HepG2 (cell line): ENCODE measurements around the gene C1QBP. TPM values are rescaled to one million over a fixed set of nuclear protein-coding genes. Genes with fewer than 3 reads are reported as not detected.

ENCODE experiments used
- ATAC-seq: fragments of 200-7000 bp; cut with Tn5 transposase; 3 replicates; pipeline ENCODE4 v1.9.1; 2020; ENCODE audit warnings: mild to moderate bottlenecking, moderate library complexity
- BruUV-seq: library from RNA; stranded (reverse); fragments of 400-500 nt; replicated peaks from 2 replicates; lab custom pipeline; 2021; lab: Mats Ljungman, UMichigan
- CTCF ChIA-PET: fragments of 300-600 bp; formaldehyde crosslinking; extraction: SDS; loops from one replicate; lab custom pipeline; 2021; ENCODE audit warnings: low total read pairs, inconsistent platforms, low intra/inter-chr PET ratio; lab: Yijun Ruan, JAX
- POLR2A ChIA-PET: fragments of 350-600 bp; sonication (Branson Sonifier 250); formaldehyde crosslinking; loops from one replicate; lab custom pipeline; 2020; ENCODE audit warnings: antibody characterized with exemption, inconsistent platforms; lab: Yijun Ruan, JAX
- DNase-seq: peaks from one replicate; pipeline ENCODE4 v3.0.0-alpha.2; 2015; ENCODE audit warnings: low spot score
- FAIRE-seq: peaks from 3 replicates; lab custom pipeline; 2011; peaks lifted over from hg19 to GRCh38; lab: Jason Lieb, UNC
- H2AFZ ChIP-seq: one replicate; pipeline ENCODE4 v1.6.1; 2011; ENCODE audit warnings: low read length, inconsistent platforms
- H3K27ac ChIP-seq: fragments of 300-600 bp; 3 replicates; pipeline ENCODE4 v1.8.0; 2011; ENCODE audit warnings: mixed run types, mild to moderate bottlenecking, mixed read lengths, low read length, inconsistent platforms; ENCODE audit not compliant: insufficient read depth; ENCODE audit errors: extremely low read length
- H3K27me3 ChIP-seq, 2 experiments: fragments of 200-600 bp in 1 of 2; 2 replicates in 1 of 2; 3 replicates in 1 of 2; pipeline versions ENCODE4 v1.6.0 to v1.8.0; 2011; ENCODE audit warnings: low read length in 2 of 2, mild to moderate bottlenecking in 2 of 2, moderate library complexity in 2 of 2, inconsistent platforms in 1 of 2; ENCODE audit not compliant: insufficient read depth in 2 of 2, control insufficient read depth in 1 of 2
- H3K36me3 ChIP-seq, 2 experiments: fragments of 200-600 bp in 1 of 2; replicated peaks in 1 of 2; 2 replicates in 1 of 2; 3 replicates in 1 of 2; pipeline versions ENCODE4 v1.5.1 to v1.8.0; 2011; ENCODE audit warnings: low read length in 2 of 2, inconsistent platforms in 1 of 2; ENCODE audit not compliant: insufficient read depth in 2 of 2, control insufficient read depth in 1 of 2
- H3K4me1 ChIP-seq: 2 replicates; pipeline ENCODE4 v1.5.1; 2012; ENCODE audit warnings: low read length, inconsistent platforms; ENCODE audit not compliant: insufficient read depth
- H3K4me2 ChIP-seq: 2 replicates; pipeline ENCODE4 v1.6.0; 2011; ENCODE audit warnings: low read depth, low read length, inconsistent platforms
- H3K4me3 ChIP-seq, 3 experiments: fragments of 200-600 bp in 1 of 3; sonication (generic), shearing (Covaris generic) in 1 of 3; replicated peaks in 1 of 3; 2 replicates each; pipeline ENCODE4 v1.5.1; 2011 to 2016; ENCODE audit warnings: low read length in 3 of 3, inconsistent platforms in 2 of 3, low read depth in 2 of 3, mild to moderate bottlenecking in 2 of 3, control low read depth in 1 of 3, mixed read lengths in 1 of 3; ENCODE audit not compliant: insufficient read depth in 1 of 3
- H3K79me2 ChIP-seq: one replicate; pipeline ENCODE4 v1.6.1; 2011; ENCODE audit warnings: low read length, inconsistent platforms; ENCODE audit not compliant: insufficient read depth
- H3K9ac ChIP-seq: 2 replicates; pipeline ENCODE4 v1.6.0; 2011; ENCODE audit warnings: mild to moderate bottlenecking, low read depth, low read length, inconsistent platforms; ENCODE audit not compliant: insufficient read depth
- H3K9me3 ChIP-seq: 2 replicates; pipeline ENCODE4 v1.5.1; 2012; ENCODE audit warnings: mild to moderate bottlenecking, low read length
- H4K20me1 ChIP-seq: 2 replicates; pipeline ENCODE4 v1.6.0; 2011; ENCODE audit warnings: inconsistent platforms, mild to moderate bottlenecking, low read length, moderate library complexity; ENCODE audit not compliant: insufficient read depth
- BRCA1 ChIP-seq: sonication (generic); formaldehyde crosslinking; IDR thresholded peaks from 2 replicates; pipeline ENCODE4 v1.4.0; 2020; ENCODE audit warnings: missing genetic modification reagents
- CHD4 ChIP-seq: fragments of 200-600 bp; sonication (generic); IDR thresholded peaks from 2 replicates; pipeline ENCODE4 v1.7.0; 2017; ENCODE audit warnings: mild to moderate bottlenecking, low read length, borderline replicate concordance
- EEA1 ChIP-seq: sonication (generic); formaldehyde crosslinking; IDR thresholded peaks from 2 replicates; pipeline ENCODE4 v1.5.1; 2020; ENCODE audit warnings: mild to moderate bottlenecking, missing genetic modification reagents, borderline replicate concordance
- HDAC2 ChIP-seq: sonication (generic); formaldehyde crosslinking; IDR thresholded peaks from 2 replicates; pipeline ENCODE4 v1.4.0; 2020; ENCODE audit warnings: missing genetic modification reagents
- HOXD1 ChIP-seq: sonication (generic); formaldehyde crosslinking; IDR thresholded peaks from 2 replicates; pipeline ENCODE4 v1.5.0; 2020; ENCODE audit warnings: missing genetic modification reagents
- JDP2 ChIP-seq: sonication (generic); formaldehyde crosslinking; IDR thresholded peaks from 2 replicates; pipeline ENCODE4 v1.8.1; 2022; ENCODE audit warnings: missing genetic modification reagents, borderline replicate concordance
- NFATC3 ChIP-seq: sonication (generic); formaldehyde crosslinking; IDR thresholded peaks from 2 replicates; pipeline ENCODE4 v1.5.1; 2020; ENCODE audit warnings: mild to moderate bottlenecking, missing genetic modification reagents
- NRL ChIP-seq: sonication (generic); formaldehyde crosslinking; IDR thresholded peaks from 2 replicates; pipeline ENCODE4 v1.5.0; 2020; ENCODE audit warnings: missing genetic modification reagents, mild to moderate bottlenecking, moderate library complexity, borderline replicate concordance
- PAF1 ChIP-seq: IDR thresholded peaks from 2 replicates; pipeline ENCODE4 v1.6.1; 2016; ENCODE audit warnings: missing genetic modification reagents, missing compliant biosample characterization
- SIN3B ChIP-seq: fragments of 150-350 bp; IDR thresholded peaks from 2 replicates; pipeline ENCODE4 v1.6.1; 2014; ENCODE audit warnings: low read length
- SIX4 ChIP-seq: sonication (generic); formaldehyde crosslinking; IDR thresholded peaks from 2 replicates; pipeline ENCODE4 v1.4.0; 2020; ENCODE audit warnings: missing genetic modification reagents
- SP1 ChIP-seq, 2 experiments: fragments of 450-650 bp in 1 of 2; sonication (generic) in 1 of 2; formaldehyde crosslinking in 1 of 2; IDR thresholded peaks; 2 replicates each; pipeline versions ENCODE4 v1.4.0 to v1.6.1; 2016 to 2020; ENCODE audit warnings: missing genetic modification reagents in 1 of 2
- ZKSCAN8 ChIP-seq: IDR thresholded peaks from 2 replicates; pipeline ENCODE4 v1.6.1; 2016; ENCODE audit warnings: borderline replicate concordance, missing genetic modification reagents, missing compliant biosample characterization
- ZNF367 ChIP-seq: sonication (generic); formaldehyde crosslinking; IDR thresholded peaks from 2 replicates; pipeline ENCODE4 v1.4.0; 2020; ENCODE audit warnings: missing genetic modification reagents, borderline replicate concordance
- ZNF672 ChIP-seq: sonication (generic); formaldehyde crosslinking; IDR thresholded peaks from 2 replicates; pipeline ENCODE4 v1.8.1; 2022; ENCODE audit warnings: missing genetic modification reagents
- ZNF678 ChIP-seq: sonication (generic); formaldehyde crosslinking; IDR thresholded peaks from 2 replicates; pipeline ENCODE4 v1.4.0; 2020; ENCODE audit warnings: mild to moderate bottlenecking, missing genetic modification reagents
- ZSCAN12 ChIP-seq: sonication (generic); formaldehyde crosslinking; IDR thresholded peaks from 2 replicates; pipeline ENCODE4 v1.9.0; 2021; ENCODE audit warnings: mild to moderate bottlenecking, missing genetic modification reagents
- WGBS: methylation state at CpG from one replicate; pipeline ENCODE4 v1.1.6; 2017; ENCODE audit warnings: low lambda C conversion rate; 5-methylcytosine and 5-hydroxymethylcytosine counted together
- in situ Hi-C: cut with HindIII; loops from 2 replicates; pipeline ENCODE4 v1.10.0; 2017; ENCODE audit warnings: low pct_unique_long_range_greater_than_20kb; ENCODE audit not compliant: extremely low pct_ligation_motif_present
- intact Hi-C: fragments of 100-400 bp; cut with micrococcal nuclease; formaldehyde crosslinking; loops from one replicate; pipeline ENCODE4 v1.10.0; 2022; ENCODE audit not compliant: unreplicated experiment
- polyA plus RNA-seq, 8 experiments: library from polyadenylated mRNA; depleted of rRNA in 3 of 8; stranded (reverse) in 7 of 8; unstranded in 1 of 8; fragments of >200 nt; fragmentation: Illumina TruSeq in 4 of 8; extraction: Trizol in 4 of 8; gene quantifications; 2 replicates each; pipeline versions ENCODE4 v1.2.1 to v1.2.3, GENCODE V29; 2011 to 2016; ENCODE audit warnings: low read depth in 4 of 8, missing spikeins in 1 of 8, mixed read lengths in 1 of 8; ENCODE audit not compliant: insufficient read depth in 1 of 8
- total RNA-seq, 5 experiments: library from RNA; depleted of rRNA; stranded (reverse); fragments of >200 nt; fragmentation: Illumina TruSeq; extraction: Trizol; gene quantifications; 2 replicates each; pipeline ENCODE4 v1.2.3, GENCODE V29; 2016; ENCODE audit warnings: low read depth in 1 of 5
- TF ChIP-seq, protein P1 (sequence below): sonication (generic); formaldehyde crosslinking; IDR thresholded peaks from 2 replicates; pipeline ENCODE4 v1.8.0; 2022; ENCODE audit warnings: missing genetic modification reagents, mild to moderate bottlenecking, moderate library complexity, borderline replicate concordance
- TF ChIP-seq, protein P2 (sequence below): sonication (generic); formaldehyde crosslinking; IDR thresholded peaks from 2 replicates; pipeline ENCODE4 v1.4.0; 2020; ENCODE audit warnings: missing genetic modification reagents
- TF ChIP-seq, protein P3 (sequence below): IDR thresholded peaks from 2 replicates; pipeline ENCODE4 v1.6.1; 2016; ENCODE audit warnings: missing compliant biosample characterization, missing genetic modification reagents, borderline replicate concordance
- TF ChIP-seq, protein P4 (sequence below): sonication (generic); formaldehyde crosslinking; IDR thresholded peaks from 2 replicates; pipeline ENCODE4 v1.8.1; 2023; ENCODE audit warnings: mild to moderate bottlenecking, missing genetic modification reagents

C1QBP gene
- total and polyA plus RNA-seq, 2 of the 13 experiments (the other 11 are each of a cell fraction or from before 2014, with no cell fraction given): 219 to 680 TPM

DNA sequence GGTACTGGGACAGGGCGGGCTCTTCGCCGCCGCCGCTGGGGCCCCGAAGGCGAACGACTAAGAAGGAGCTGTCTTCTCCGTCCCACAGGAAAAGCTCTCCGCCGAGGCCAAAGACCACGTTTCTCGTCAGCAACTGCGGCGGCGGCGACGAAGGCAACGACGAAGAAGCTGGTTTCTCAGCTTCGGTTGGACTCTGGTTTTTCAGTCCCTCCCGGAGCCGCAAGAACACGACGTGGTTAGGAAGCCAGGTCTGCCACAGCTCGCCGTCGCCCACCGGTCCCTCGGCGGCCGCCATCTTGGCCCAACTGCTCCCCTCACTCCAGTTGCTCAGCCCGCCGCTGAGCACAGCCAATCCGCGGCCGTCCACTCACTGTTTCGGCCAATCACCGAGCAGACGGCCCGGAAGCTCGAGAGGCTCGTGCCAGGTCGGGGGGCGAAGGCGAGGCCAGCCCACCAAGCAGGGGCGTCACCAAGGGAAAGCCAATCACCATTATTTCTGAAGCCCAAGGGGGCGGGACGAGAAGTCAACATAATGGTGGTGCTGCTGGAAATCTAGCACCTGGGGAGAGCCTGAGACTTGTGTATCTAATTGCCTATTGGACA is 19.5 kb downstream of the C1QBP start, which contains the start of gene NUP88:
TSS of gene NUP88 (minus strand) at position 307 of the 603 bp plus-strand sequence. CDS start at position 295, 12 bp downstream.
- H3K4me2 ChIP-seq: peak within 1 kb of the TSS; percentile 92
- FAIRE-seq (peak; percentile 68), DNase-seq (peak; percentile 97), ATAC-seq (peak; percentile 98)
- peaks cover 51% of the 10 kb centered on the region for H3K4me1 ChIP-seq
- H4K20me1 ChIP-seq: no peaks in the 10 kb centered on the region; the same call in 1 of the 2 replicates
- intact Hi-C loops (loop anchor here (1.0 kb wide), 1 partner anchor 170 kb away; no protein-coding TSS in a partner anchor), in situ Hi-C loops (no loop called here)
- H3K27me3 ChIP-seq: no peaks in the 10 kb centered on the region; a peak in 1 of 5 replicates
- ChIA-PET CTCF (interaction anchor here (0.6 kb wide), 1 partner anchor 19 kb away, joined by 3 read pairs; the partner anchor contains the start of gene C1QBP), POLR2A (interaction anchor here (0.8 to 2.0 kb wide), 11 partner anchors 12 to 138 kb away, joined by 3 to 47 read pairs (median 7); partner anchors contain the start of genes C1QBP, DERL2, MIS12 and RABEP1)
- peak within 1 kb of the TSS; percentile 92 for H3K9ac ChIP-seq
- H2AFZ ChIP-seq: peak within 1 kb of the TSS; percentile 98
- peaks cover 14 to 40% of the 10 kb centered on the region in 2 experiments for H3K36me3 ChIP-seq
- peaks cover 66% of the 10 kb centered on the region for H3K79me2 ChIP-seq
- WGBS: 0% methylated on average over 17 of the region's 49 CpGs
- H3K9me3 ChIP-seq: no peaks in the 10 kb centered on the region
- H3K4me3 ChIP-seq: peak within 1 kb of the TSS; percentile 87 to 99 (median 91)
- no TSS peak for BruUV-seq
- H3K27ac ChIP-seq: peak within 1 kb of the TSS; percentile 85
- TF ChIP-seq, protein P1, sequence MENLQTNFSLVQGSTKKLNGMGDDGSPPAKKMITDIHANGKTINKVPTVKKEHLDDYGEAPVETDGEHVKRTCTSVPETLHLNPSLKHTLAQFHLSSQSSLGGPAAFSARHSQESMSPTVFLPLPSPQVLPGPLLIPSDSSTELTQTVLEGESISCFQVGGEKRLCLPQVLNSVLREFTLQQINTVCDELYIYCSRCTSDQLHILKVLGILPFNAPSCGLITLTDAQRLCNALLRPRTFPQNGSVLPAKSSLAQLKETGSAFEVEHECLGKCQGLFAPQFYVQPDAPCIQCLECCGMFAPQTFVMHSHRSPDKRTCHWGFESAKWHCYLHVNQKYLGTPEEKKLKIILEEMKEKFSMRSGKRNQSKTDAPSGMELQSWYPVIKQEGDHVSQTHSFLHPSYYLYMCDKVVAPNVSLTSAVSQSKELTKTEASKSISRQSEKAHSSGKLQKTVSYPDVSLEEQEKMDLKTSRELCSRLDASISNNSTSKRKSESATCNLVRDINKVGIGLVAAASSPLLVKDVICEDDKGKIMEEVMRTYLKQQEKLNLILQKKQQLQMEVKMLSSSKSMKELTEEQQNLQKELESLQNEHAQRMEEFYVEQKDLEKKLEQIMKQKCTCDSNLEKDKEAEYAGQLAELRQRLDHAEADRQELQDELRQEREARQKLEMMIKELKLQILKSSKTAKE (CRISPR knock-in tag): no peak
- TF ChIP-seq ZKSCAN8 (CRISPR knock-in tag) (0 out of 2 replicates have a peak, but pooled peaks have one; percentile 46), ZSCAN12 (CRISPR knock-in tag) (no peak), EEA1 (CRISPR knock-in tag) (no peak), JDP2 (CRISPR knock-in tag) (no peak), SP1 (IDR thresholded peaks at IDR 0.05) (no peak), SP1 (CRISPR knock-in tag; IDR thresholded peaks at IDR 0.05) (peak; percentile 47), SIX4 (CRISPR knock-in tag) (peak; percentile 10; the same call in 1 of the 2 replicates), ZNF672 (no peak), ZNF678 (CRISPR knock-in tag) (no peak), SIN3B (peak; percentile 73), CHD4 (no peak), HOXD1 (CRISPR knock-in tag) (no peak), BRCA1 (CRISPR knock-in tag) (no peak), NRL (no peak), NFATC3 (CRISPR knock-in tag) (no peak), PAF1 (CRISPR knock-in tag) (no peak), ZNF367 (CRISPR knock-in tag) (no peak), HDAC2 (peak; percentile 9; the same call in 1 of the 2 replicates)
- TF ChIP-seq, protein P2, sequence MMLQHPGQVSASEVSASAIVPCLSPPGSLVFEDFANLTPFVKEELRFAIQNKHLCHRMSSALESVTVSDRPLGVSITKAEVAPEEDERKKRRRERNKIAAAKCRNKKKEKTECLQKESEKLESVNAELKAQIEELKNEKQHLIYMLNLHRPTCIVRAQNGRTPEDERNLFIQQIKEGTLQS (CRISPR knock-in tag): no peak
- TF ChIP-seq, protein P3, sequence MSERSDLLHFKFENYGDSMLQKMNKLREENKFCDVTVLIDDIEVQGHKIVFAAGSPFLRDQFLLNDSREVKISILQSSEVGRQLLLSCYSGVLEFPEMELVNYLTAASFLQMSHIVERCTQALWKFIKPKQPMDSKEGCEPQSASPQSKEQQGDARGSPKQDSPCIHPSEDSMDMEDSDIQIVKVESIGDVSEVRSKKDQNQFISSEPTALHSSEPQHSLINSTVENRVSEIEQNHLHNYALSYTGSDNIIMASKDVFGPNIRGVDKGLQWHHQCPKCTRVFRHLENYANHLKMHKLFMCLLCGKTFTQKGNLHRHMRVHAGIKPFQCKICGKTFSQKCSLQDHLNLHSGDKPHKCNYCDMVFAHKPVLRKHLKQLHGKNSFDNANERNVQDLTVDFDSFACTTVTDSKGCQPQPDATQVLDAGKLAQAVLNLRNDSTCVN: no peak
- TF ChIP-seq, protein P4, sequence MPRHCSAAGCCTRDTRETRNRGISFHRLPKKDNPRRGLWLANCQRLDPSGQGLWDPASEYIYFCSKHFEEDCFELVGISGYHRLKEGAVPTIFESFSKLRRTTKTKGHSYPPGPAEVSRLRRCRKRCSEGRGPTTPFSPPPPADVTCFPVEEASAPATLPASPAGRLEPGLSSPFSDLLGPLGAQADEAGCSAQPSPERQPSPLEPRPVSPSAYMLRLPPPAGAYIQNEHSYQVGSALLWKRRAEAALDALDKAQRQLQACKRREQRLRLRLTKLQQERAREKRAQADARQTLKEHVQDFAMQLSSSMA (CRISPR knock-in tag): no peak
